AG20443 (cell line): ENCODE measurements around the gene KCNA2.

ENCODE experiments used
- DNase-seq: peaks from one replicate; pipeline ENCODE4 v3.0.0; 2012; ENCODE audit warnings: low spot score, mixed read lengths

The KCNA2 gene

DNA sequence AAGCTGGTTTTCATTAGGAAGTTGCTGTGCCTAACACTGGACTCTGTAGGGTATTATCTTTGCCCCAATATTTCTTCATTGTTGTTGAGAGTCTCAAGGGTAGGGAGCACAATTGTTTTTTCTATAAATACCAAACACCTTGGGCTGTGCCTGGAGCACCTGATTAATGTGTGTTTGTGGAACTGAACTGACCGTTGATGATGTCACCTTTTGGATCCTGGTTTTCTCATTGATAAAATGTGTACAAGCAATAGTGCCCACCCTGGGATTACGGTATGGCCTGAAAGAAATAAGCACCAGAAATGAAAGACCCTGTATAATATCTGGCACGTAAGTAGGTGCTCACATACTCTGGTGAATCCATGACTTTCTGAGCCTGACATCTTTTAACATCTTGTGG is 39.3 kb downstream of the KCNA2 start:
- DNase-seq, result no peak

DNA sequence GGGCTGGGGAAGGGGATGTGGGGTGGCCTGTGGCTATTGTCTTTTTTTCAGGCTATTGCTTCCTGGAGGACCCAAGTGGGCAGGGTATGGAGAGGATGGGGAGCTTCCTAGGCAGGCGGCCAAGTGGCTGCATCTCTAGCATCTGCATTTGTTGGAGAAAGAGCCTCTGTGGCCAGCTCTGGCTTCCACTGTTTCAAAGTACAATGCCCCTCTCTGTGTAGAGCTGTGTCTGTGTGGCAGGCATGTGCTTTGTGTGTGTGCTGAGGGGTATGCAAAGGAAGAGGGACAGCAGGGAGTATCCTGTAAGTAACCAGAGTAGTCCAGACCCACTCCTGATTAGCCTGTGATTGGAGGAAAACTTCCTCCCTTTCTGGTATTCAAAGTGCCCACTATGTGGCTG is 40.6 kb downstream of the KCNA2 start:
- no peak for DNase-seq

DNA sequence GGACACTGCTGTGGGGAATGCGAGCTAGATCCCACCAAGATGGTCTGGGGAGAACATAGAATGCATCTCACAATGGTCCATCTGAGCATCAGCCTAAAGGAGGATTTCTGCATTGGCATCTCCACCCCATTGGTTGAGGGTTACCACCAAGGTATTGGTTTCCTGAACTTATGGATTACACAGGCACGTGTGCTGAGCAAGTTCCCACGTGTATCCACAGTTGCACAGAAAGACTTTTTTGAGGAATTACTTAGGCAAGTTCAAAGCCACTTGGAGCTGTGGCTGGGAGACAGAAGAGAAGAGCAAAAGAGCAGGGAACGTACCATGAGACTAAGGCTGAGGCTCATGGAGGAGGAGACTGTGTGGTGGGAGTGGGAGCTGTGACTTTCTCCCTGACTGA is 43.1 kb downstream of the KCNA2 start:
- no peak for DNase-seq

DNA sequence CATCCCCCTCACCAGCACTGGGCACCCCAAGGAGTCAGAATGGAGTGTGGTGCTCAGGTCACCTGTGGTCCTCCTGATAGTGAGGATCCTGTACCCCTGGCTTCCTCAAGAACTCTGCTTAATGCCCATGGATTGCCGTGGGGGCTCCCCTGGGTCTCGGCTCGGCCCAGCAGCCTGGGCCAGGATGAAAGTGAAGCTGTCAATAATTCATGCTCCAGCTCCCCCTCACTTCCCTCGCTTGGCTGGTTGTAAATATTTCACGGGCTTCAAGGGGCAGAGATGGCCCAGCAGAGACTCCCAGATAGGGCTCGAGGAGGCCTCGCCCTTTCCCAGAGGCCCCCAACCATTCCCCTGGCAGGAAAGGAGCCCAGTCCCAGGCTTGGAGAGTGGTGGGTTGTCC is 44.6 kb downstream of the KCNA2 start:
- DNase-seq, result no peak

DNA sequence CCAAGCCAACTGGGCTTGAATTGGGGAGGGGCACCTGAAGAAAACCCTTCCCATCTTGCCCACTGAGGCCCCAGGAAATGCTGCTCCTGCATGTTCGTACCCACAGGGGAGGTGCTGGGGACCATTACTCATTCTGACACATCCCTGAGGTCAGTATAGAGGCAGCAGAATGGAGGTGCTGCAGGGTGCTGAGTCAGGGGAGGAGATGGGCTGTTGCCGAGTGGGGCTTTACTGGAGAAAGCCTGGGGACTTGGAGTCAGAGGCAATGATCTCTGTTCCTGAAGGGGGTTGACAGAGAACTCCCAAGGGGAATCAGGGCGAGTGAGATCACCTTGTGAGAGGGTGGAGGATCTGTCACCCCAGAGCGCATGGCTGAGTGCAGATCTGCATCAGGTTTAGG is 47.0 kb downstream of the KCNA2 start:
- DNase-seq, result no peak

DNA sequence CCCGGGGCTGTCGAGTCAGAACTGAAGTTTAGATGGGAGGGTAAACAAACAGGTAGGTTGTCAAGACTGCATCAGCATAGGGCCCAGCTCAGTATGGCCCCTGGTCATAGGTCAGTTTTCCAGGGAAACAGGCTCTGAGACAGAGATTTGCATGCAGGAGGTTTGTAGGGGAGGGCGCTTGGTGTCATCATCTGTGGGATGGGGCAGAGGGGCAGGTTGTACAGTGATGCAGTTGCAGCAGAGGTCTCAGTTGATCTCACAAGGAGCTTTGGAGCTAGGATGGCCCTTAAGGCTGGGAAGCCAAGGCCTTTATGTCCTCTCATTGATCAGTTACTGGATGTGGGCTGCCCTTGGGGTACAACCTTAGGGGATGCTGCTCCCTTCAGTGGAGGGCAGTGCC is 48.7 kb downstream of the KCNA2 start:
- no peak for DNase-seq

DNA sequence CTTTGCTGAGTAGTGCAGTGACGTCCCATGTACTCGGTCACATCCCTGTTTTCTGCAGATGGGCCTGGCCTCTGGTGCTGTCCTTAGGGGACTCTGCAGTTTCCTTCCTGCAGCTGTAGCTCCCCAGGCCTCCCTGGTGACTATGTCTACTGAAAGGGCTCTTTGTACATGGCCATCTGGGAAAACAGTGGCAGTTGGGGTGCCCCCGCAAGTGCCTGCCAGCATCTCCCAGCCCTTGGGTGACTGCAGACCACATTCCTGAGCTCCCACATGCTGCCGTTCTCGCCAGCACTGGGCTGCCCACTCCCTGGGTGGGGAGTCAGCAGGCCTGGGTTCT is 49.7 kb downstream of the KCNA2 start:
- no peak for DNase-seq

DNA sequence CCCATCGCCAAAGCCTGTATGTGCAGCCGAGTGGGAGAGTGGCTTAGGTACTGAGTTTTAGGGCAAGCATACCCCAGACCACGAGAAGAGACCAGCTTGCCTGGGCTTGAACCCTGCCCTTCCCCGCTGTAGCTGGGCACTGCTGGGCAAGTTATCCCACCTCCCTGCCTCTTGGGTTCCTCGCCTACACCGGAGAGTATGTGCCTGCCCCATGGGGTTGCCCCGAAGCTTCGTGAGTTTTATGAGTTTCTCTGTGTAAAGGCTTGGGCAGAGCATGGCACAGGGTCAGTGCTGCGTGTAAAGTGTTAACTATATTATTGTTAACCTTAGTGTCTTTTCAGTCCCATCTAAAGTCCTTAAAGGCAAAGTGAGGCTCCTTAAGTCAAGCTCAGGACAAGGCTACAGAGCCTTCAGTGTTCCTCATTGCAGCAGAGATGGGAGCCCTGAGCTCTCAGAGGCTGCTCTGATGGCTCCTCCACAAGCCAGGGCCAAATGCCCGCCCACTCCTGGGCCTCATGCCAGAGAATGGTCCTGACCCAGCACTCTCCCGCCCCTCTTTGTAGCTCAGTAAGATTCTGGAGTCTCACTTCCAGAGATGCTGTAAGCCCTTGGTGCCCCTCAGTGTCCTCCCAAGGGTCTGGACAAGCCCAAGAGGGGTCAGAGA is 50.2 kb downstream of the KCNA2 start:
- no peak for DNase-seq

DNA sequence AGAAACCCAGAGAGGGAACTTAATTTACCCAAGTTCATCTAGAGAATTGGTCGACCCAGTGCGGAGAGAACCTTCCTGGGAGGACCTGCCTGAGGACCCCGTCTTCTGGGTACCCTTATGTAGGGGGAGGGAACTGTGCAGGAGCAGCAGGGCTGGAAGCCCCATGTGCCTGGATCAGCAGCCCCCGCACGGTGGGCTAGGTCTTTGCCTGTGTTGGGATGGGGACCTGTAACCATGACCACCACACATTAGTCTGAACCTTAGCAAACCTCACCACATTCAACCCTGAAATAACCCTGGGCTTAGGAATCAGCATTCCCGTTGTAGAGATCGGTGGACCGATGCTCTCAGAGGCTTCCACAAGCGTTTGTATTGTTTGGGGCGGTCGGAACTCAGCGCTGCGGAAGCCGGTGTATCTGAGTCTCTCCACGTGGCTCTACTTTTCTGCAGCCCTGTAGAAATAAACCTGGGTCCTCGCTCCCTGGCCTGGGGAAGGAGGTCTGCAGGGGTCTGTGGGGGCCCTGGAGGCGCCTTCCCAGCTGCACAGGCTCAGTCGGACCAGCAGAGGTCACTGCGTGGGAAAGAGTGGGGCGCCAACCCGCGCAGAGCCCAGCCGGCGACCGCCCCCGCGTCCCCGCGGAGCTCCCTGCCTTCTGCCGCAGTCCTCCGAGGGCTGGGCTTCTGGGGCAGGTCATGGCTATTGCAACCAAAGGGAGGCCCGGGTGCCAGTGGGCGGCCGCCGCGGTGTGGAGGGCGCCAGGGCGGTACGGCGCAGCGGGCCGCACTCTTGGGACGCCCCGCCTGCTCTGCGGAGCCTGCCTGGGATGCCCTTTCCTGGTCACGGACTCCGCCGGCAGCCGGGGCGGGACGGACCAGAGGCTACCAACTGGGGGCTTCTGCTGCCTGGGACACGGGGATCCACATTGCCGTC is 51.0 kb downstream of the KCNA2 start:
- DNase-seq, result peak; percentile 82

DNA sequence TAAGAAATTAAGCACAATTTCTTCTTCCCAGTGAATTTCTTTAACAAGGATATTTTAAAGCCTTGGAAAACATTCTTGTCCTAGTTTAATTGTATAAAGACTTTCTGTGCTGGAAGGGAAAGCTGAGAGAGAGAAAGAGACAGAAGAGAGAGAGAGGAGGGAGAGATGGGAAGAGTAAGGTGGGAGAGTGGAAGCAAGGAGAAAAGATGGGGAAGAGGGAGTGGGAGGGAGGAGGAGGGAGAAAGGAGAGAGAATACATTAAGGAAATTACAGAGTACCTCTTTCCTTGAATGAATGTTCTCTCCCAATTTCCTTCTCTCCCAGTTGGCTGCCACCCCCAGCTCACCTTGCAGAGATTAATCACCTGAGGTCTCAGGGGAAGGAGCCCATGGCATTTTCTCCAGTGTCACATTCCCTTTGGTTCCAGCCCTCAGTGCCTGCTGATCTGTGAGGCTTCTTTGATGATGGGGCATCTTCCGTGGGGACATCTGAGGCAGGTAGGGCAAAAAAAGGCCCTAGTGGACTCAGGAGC is 54.8 kb downstream of the KCNA2 start:
- DNase-seq, result no peak

DNA sequence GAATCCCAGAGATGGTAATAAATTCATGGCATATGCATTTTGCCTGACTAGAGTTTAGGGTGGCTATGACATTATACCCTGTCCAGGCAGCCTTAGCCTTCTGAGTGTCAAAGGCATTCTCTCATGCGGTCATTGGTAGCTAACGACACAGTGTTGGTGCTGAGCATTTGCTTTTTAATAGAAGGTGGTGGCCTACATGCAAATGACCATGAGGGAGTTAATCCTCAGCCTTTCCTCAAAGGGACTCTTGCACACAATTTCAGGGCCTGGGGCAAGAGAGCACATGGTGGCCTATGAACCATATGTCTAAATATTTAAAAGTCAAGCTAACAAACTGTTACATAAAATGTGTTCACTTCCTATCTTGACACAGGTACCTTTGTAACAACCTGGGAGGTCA is 56.3 kb downstream of the KCNA2 start:
- DNase-seq, result no peak

DNA sequence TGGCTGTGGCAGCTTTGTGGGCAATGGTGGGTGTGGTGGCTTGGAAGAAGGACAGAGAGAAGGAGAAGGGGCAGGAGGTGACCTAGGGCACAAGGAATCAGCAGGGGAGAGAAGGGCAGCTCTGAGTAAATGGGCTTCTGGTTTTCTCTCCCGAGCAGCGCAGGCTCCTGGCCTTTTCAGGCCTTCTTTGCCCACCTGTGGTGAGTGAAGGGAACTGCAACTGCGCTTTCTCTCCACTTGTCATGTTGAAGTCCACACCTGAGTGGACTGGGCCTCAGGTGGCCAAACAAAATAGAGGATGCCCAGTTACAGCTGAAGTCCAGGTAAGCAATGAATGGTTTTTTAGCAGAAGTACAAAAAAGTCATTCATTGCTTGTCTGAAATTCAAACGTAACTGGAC is 57.8 kb downstream of the KCNA2 start:
- DNase-seq, result peak; percentile 41

DNA sequence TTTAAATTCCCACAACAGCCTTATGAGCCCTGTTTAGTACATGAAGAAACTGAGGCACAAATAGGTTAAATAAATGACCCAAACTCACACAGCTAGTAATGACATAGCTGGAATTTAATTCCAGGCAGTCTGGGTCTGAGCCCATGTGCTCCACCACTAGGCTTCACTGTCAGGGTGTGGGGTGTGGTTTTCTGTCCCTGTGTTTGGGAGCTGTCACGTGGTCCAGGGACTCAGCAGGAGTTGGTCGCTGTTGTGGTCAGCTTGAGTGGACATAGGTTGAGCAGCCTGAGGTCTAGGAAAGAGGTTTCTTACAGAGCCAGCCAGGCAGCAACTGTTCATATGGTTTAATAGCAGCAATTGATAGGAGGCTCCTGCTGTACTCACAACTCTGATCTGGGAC is 59.1 kb downstream of the KCNA2 start:
- DNase-seq, result no peak

DNA sequence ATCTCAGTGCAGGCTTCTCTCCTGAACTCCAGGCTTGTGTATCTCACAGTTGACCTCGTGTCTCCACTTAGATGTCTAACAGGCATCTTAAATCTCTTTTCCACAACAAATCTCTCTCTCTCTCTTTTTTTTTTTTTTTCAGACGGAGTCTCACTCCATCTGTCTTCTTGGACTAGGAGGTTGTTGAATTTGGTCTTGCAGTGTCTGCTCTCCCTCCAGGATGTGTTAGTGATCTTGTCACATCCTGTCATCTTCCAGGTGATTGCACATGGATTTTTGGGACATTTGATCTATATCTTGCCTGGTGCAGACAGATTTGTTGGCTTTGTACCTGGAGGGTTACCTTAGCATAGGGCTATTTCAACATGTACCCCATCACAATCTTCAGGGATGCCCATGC is 60.7 kb downstream of the KCNA2 start:
- DNase-seq, result no peak

DNA sequence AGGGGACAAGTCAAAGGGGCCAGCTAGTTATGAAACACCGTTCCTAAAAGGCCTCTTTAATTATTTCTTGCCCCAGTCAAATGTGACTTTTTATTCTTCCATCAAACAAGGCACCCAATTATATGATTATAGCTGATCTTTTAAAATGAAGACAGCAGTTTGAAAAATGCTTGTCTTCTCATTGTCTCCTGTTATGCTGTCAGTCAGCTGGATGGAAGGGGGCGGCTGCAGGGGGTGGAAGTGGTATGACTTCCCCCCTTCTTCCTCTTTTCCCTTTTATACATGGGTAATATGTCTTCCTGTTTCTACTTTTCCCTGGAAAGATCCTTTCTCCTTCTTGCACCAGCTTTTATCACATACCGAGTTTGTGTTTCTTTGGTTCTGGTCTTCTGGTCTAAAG is 61.4 kb downstream of the KCNA2 start:
- no peak for DNase-seq
